H9 (cell line): ENCODE results near the gene YEATS2. TPM values are rescaled to one million over a fixed set of nuclear protein-coding genes. Genes with fewer than 3 reads are reported as not detected.

Experiments
- DNase-seq: peaks from one replicate; pipeline ENCODE4 v3.0.0-alpha.2; 2017
- H2AFZ ChIP-seq: one replicate; pipeline ENCODE4 v1.6.1; 2013; ENCODE audit warnings: mild to moderate bottlenecking, low read length, control low read depth, moderate library complexity
- H2AK5ac ChIP-seq: 2 replicates; pipeline ENCODE4 v1.6.1; 2013; ENCODE audit warnings: low read length, control low read depth, mixed read lengths; ENCODE audit not compliant: insufficient read length
- H2BK120ac ChIP-seq: one replicate; pipeline ENCODE4 v1.6.1; 2013; ENCODE audit warnings: low read depth, mild to moderate bottlenecking, low read length, control low read depth, inconsistent platforms; ENCODE audit not compliant: poor library complexity, severe bottlenecking
- H2BK12ac ChIP-seq: 2 replicates; pipeline ENCODE4 v1.6.1; 2013; ENCODE audit warnings: low read length, control low read depth, mixed read lengths, low read depth; ENCODE audit not compliant: insufficient read length
- H2BK15ac ChIP-seq: 2 replicates; pipeline ENCODE4 v1.6.1; 2013; ENCODE audit warnings: low read depth, low read length, control low read depth
- H2BK20ac ChIP-seq: one replicate; pipeline ENCODE4 v1.6.1; 2013; ENCODE audit warnings: low read depth, mild to moderate bottlenecking, low read length, control low read depth, inconsistent platforms; ENCODE audit not compliant: poor library complexity, severe bottlenecking
- H2BK5ac ChIP-seq: 2 replicates; pipeline ENCODE4 v1.6.1; 2013; ENCODE audit warnings: low read length, control low read depth, mixed read lengths; ENCODE audit not compliant: insufficient read length
- H3K14ac ChIP-seq: 2 replicates; pipeline ENCODE4 v1.6.1; 2013; ENCODE audit warnings: low read length, control low read depth; ENCODE audit not compliant: insufficient read depth
- H3K18ac ChIP-seq: 2 replicates; pipeline ENCODE4 v1.6.1; 2013; ENCODE audit warnings: low read depth, mild to moderate bottlenecking, mixed read lengths, low read length, control low read depth; ENCODE audit not compliant: insufficient read length
- H3K23ac ChIP-seq: 2 replicates; pipeline ENCODE4 v1.6.1; 2013; ENCODE audit warnings: low read length, control low read depth, mixed read lengths, low read depth; ENCODE audit not compliant: insufficient read length
- H3K23me2 ChIP-seq: 2 replicates; pipeline ENCODE4 v1.6.1; 2013; ENCODE audit warnings: low read depth, mild to moderate bottlenecking, mixed read lengths, low read length, control low read depth; ENCODE audit not compliant: insufficient read length, poor library complexity, severe bottlenecking
- H3K27ac ChIP-seq: 2 replicates; pipeline ENCODE4 v1.5.1; 2013; ENCODE audit warnings: low read length, control low read depth, mixed read lengths, low read depth; ENCODE audit not compliant: insufficient read length
- H3K27me3 ChIP-seq: 2 replicates; pipeline ENCODE4 v1.6.1; 2013; ENCODE audit warnings: low read length, control low read depth, inconsistent platforms; ENCODE audit not compliant: insufficient read depth
- H3K4ac ChIP-seq: 2 replicates; pipeline ENCODE4 v1.6.1; 2013; ENCODE audit warnings: low read depth, mild to moderate bottlenecking, control low read depth, inconsistent platforms, low read length, moderate library complexity
- H3K4me1 ChIP-seq: 2 replicates; pipeline ENCODE4 v1.6.1; 2013; ENCODE audit warnings: low read length, control low read depth, inconsistent platforms; ENCODE audit not compliant: insufficient read depth
- H3K4me2 ChIP-seq: 2 replicates; pipeline ENCODE4 v1.6.1; 2013; ENCODE audit warnings: low read length, control low read depth, mixed read lengths; ENCODE audit not compliant: insufficient read length, insufficient read depth
- H3K56ac ChIP-seq: 2 replicates; pipeline ENCODE4 v1.6.1; 2013; ENCODE audit warnings: low read depth, mild to moderate bottlenecking, mixed read lengths, low read length, control low read depth; ENCODE audit not compliant: insufficient read length
- H3K79me1 ChIP-seq: 2 replicates; pipeline ENCODE4 v1.6.1; 2013; ENCODE audit warnings: low read depth, mild to moderate bottlenecking, moderate library complexity, low read length, control low read depth, inconsistent platforms; ENCODE audit not compliant: insufficient read depth, poor library complexity, severe bottlenecking
- H3K79me2 ChIP-seq: 2 replicates; pipeline ENCODE4 v1.6.1; 2013; ENCODE audit warnings: low read length, control low read depth, inconsistent platforms; ENCODE audit not compliant: insufficient read depth
- H3K9ac ChIP-seq: 2 replicates; pipeline ENCODE4 v1.6.1; 2013; ENCODE audit warnings: low read length, control low read depth, mixed read lengths; ENCODE audit not compliant: insufficient read length; ENCODE audit errors: extremely low read depth
- H3K9me3 ChIP-seq: one replicate; pipeline ENCODE4 v1.6.1; 2013; ENCODE audit warnings: low read depth, low read length, inconsistent platforms; ENCODE audit not compliant: control insufficient read depth
- H3T11ph ChIP-seq: one replicate; pipeline ENCODE4 v1.6.1; 2013; ENCODE audit warnings: mild to moderate bottlenecking, low read length, control low read depth, inconsistent platforms
- H4K20me1 ChIP-seq: one replicate; pipeline ENCODE4 v1.6.1; 2013; ENCODE audit not compliant: control insufficient read depth, insufficient read length, insufficient read depth
- H4K5ac ChIP-seq: 2 replicates; pipeline ENCODE4 v1.6.1; 2013; ENCODE audit warnings: low read depth, mild to moderate bottlenecking, mixed read lengths, low read length, control low read depth; ENCODE audit not compliant: insufficient read length
- H4K8ac ChIP-seq: replicated peaks from 2 replicates; pipeline ENCODE4 v1.6.1; 2013; ENCODE audit warnings: low read length, control low read depth, mixed read lengths, low read depth; ENCODE audit not compliant: insufficient read length
- H4K91ac ChIP-seq: 2 replicates; pipeline ENCODE4 v1.6.1; 2013; ENCODE audit warnings: low read depth, mild to moderate bottlenecking, moderate library complexity, mixed read lengths, low read length, control low read depth; ENCODE audit not compliant: insufficient read length
- H3K27ac Mint-ChIP-seq, 3 experiments: 2 replicates in 2 of 3; 3 replicates in 1 of 3; pipeline ENCODE4 v1.8.0; 2020 to 2021; ENCODE audit warnings: mixed read lengths in 3 of 3, mild to moderate bottlenecking in 1 of 3, moderate library complexity in 1 of 3
- H3K27me3 Mint-ChIP-seq: 2 replicates; pipeline ENCODE4 v1.8.0; 2021; ENCODE audit warnings: low read depth, mild to moderate bottlenecking, moderate library complexity, mixed read lengths
- H3K36me3 Mint-ChIP-seq, 3 experiments: 2 replicates in 2 of 3; 3 replicates in 1 of 3; pipeline ENCODE4 v1.8.0; 2020 to 2021; ENCODE audit warnings: low read depth in 3 of 3, mixed read lengths in 3 of 3; ENCODE audit not compliant: insufficient read depth in 1 of 3
- H3K4me1 Mint-ChIP-seq, 2 experiments: 2 replicates each; pipeline ENCODE4 v1.8.0; 2020; ENCODE audit warnings: mixed read lengths in 2 of 2
- H3K4me3 Mint-ChIP-seq, 2 experiments: 2 replicates in 1 of 2; 3 replicates in 1 of 2; pipeline ENCODE4 v1.8.0; 2020 to 2021; ENCODE audit warnings: mild to moderate bottlenecking in 2 of 2, mixed read lengths in 2 of 2, moderate library complexity in 1 of 2
- H3K9me3 Mint-ChIP-seq, 2 experiments: 2 replicates in 1 of 2; 3 replicates in 1 of 2; pipeline ENCODE4 v1.8.0; 2020; ENCODE audit warnings: mild to moderate bottlenecking in 2 of 2, mixed read lengths in 2 of 2, moderate library complexity in 1 of 2
- WGBS: extraction: QIAGEN DNeasy Blood & Tissue Kit; methylation state at CpG from one replicate; pipeline ENCODE4 v1.1.7; 2013; ENCODE audit warnings: missing lambda C conversion rate, low lambda C conversion rate, mixed read lengths; ENCODE audit not compliant: insufficient read length; ENCODE audit errors: extremely low coverage; 5-methylcytosine and 5-hydroxymethylcytosine counted together
- total RNA-seq: library from RNA; stranded (reverse); gene quantifications from 2 replicates; pipeline ENCODE4 v1.2.1, GENCODE V29; 2021
- TF ChIP-seq, protein P1 (sequence below): fragments of 200-600 bp; sonication (generic); conservative IDR thresholded peaks from 3 replicates; pipeline ENCODE4 v1.8.0; 2021; ENCODE audit warnings: antibody characterized with exemption, mild to moderate bottlenecking

Gene YEATS2
- total RNA-seq, 1 experiment from 2014 or later, result 40.3 TPM

DNA sequence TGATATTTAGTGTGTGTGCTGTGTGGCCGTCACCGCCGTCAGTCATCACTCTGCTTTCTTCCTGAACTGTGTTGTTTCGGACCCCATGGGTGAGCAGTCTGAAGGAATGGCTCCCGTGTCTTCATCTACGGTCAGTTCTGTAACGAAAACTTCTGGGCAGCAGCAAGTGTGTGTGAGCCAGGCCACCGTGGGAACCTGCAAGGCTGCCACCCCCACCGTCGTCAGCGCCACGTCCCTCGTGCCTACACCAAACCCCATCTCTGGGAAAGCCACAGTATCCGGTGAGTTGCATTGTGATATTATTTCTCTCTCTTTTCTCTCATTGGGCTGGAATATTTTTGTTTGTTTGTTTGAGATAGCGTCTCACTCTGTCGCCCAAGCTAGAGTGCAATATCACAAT lies 93.1 kb downstream of the YEATS2 start:
- TF ChIP-seq, protein P1, sequence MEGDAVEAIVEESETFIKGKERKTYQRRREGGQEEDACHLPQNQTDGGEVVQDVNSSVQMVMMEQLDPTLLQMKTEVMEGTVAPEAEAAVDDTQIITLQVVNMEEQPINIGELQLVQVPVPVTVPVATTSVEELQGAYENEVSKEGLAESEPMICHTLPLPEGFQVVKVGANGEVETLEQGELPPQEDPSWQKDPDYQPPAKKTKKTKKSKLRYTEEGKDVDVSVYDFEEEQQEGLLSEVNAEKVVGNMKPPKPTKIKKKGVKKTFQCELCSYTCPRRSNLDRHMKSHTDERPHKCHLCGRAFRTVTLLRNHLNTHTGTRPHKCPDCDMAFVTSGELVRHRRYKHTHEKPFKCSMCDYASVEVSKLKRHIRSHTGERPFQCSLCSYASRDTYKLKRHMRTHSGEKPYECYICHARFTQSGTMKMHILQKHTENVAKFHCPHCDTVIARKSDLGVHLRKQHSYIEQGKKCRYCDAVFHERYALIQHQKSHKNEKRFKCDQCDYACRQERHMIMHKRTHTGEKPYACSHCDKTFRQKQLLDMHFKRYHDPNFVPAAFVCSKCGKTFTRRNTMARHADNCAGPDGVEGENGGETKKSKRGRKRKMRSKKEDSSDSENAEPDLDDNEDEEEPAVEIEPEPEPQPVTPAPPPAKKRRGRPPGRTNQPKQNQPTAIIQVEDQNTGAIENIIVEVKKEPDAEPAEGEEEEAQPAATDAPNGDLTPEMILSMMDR, result no peak
- no peaks in the 10 kb centered on the region for H3K9me3 Mint-ChIP-seq

More for the DNA sequence above, 93.1 kb downstream of the YEATS2 start:
- Mint-ChIP-seq H3K4me3 (no peak overlapping the region), H3K36me3 (peaks cover 35 to 82% (median 80%) of the 10 kb centered on the region in 3 experiments), H3K27me3 (no peaks in the 10 kb centered on the region), H3K4me1 (no peaks in the 10 kb centered on the region), H3K27ac (peak overlapping the region in 1 of 3 experiments; percentile 16; a peak in 1 of 7 replicates)
- Histone ChIP-seq H2BK15ac (no peak overlapping the region), H3K14ac (no peak overlapping the region; the same call in 1 of the 2 replicates), H2AFZ (no peak overlapping the region), H4K8ac (no peak overlapping the region), H3K23ac (no peak overlapping the region), H3T11ph (no peak overlapping the region), H3K79me1 (no peaks in the 10 kb centered on the region), H3K9me3 (no peaks in the 10 kb centered on the region), H4K91ac (no peak overlapping the region), H3K4ac (no peak overlapping the region), H2BK120ac (no peak overlapping the region), H3K9ac (no peak overlapping the region), H2AK5ac (no peak overlapping the region), H3K4me1 (no peaks in the 10 kb centered on the region), H3K79me2 (no peaks in the 10 kb centered on the region), H3K56ac (no peak overlapping the region), H3K27ac (no peak overlapping the region), H3K18ac (no peak overlapping the region), H3K23me2 (no peaks in the 10 kb centered on the region), H2BK20ac (no peak overlapping the region), H4K5ac (no peak overlapping the region), H3K4me2 (no peak overlapping the region), H2BK5ac (no peak overlapping the region), H4K20me1 (no peaks in the 10 kb centered on the region), H2BK12ac (no peak overlapping the region), H3K27me3 (no peaks in the 10 kb centered on the region)
- no peak for DNase-seq
- no CpG with 5 or more reads among the region's 16 CpGs for WGBS
